Endothelial cell of umbilical vein (primary cell): ENCODE measurements around the gene ZNF44. TPM values are rescaled to one million over a fixed set of nuclear protein-coding genes. Genes with fewer than 3 reads are reported as not detected.

ENCODE experiments used
- polyA plus RNA-seq, 4 experiments: library from polyadenylated mRNA; depleted of rRNA in 3 of 4; stranded (reverse) in 3 of 4; unstranded in 1 of 4; fragments of >200 nt; gene quantifications; 2 replicates each; pipeline versions ENCODE4 v1.2.1 to v1.2.3, GENCODE V29; 2011 to 2012; ENCODE audit warnings: missing spikeins in 1 of 4
- total RNA-seq: library from RNA; stranded (reverse); gene quantifications from 2 replicates; pipeline ENCODE4 v1.2.3, GENCODE V29; 2021

The ZNF44 gene
- total and polyA plus RNA-seq, 2 donors (not counting 3 experiments of a cell fraction or from before 2014, with no cell fraction given): 2.1 to 7.4 TPM

Other genes with a start within 250 kb of the ZNF44 start
- 0.51 TPM in 1 of 2 replicates, not detected in the other for gene ZNF878, start 241.9 kb downstream of the ZNF44 start, total RNA-seq
- not detected in 2 replicates for gene ZNF878, start 241.9 kb downstream of the ZNF44 start, polyA plus RNA-seq
- 0.90 and 3.8 TPM in 2 replicates for gene ZNF844, start 230.2 kb downstream of the ZNF44 start, total RNA-seq
- gene ZNF844, start 230.2 kb downstream of the ZNF44 start, polyA plus RNA-seq: 0.88 and 0.90 TPM in 2 replicates
- gene ZNF20, start 154.5 kb downstream of the ZNF44 start, total RNA-seq: 0.35 and 0.88 TPM in 2 replicates
- 0.35 and 0.46 TPM in 2 replicates for gene ZNF20, start 154.5 kb downstream of the ZNF44 start, polyA plus RNA-seq
- 6.7 and 7.1 TPM in 2 replicates for gene ZNF625, start 138.1 kb downstream of the ZNF44 start, total RNA-seq
- gene ZNF625, start 138.1 kb downstream of the ZNF44 start, polyA plus RNA-seq: 0.73 and 0.90 TPM in 2 replicates
- 3.5 and 4.0 TPM in 2 replicates for gene ZNF136, start 131.8 kb downstream of the ZNF44 start, total RNA-seq
- gene ZNF136, start 131.8 kb downstream of the ZNF44 start, polyA plus RNA-seq: 0.92 TPM in 2 replicates
- gene ZNF563, start 38.8 kb upstream of the ZNF44 start, total RNA-seq: 0.44 and 1.1 TPM in 2 replicates
- 0.16 and 0.35 TPM in 2 replicates for gene ZNF563, start 38.8 kb upstream of the ZNF44 start, polyA plus RNA-seq
- 0.39 and 0.93 TPM in 2 replicates for gene ZNF442, start 70.8 kb upstream of the ZNF44 start, total RNA-seq
- 0.11 and 0.21 TPM in 2 replicates for gene ZNF442, start 70.8 kb upstream of the ZNF44 start, polyA plus RNA-seq
- 2.7 and 3.0 TPM in 2 replicates for gene ZNF799, start 106.4 kb upstream of the ZNF44 start, total RNA-seq
- 0.64 and 1.0 TPM in 2 replicates for gene ZNF799, start 106.4 kb upstream of the ZNF44 start, polyA plus RNA-seq
- gene ZNF443, start 146.1 kb upstream of the ZNF44 start, total RNA-seq: 3.2 and 3.4 TPM in 2 replicates
- 0.48 and 0.65 TPM in 2 replicates for gene ZNF443, start 146.1 kb upstream of the ZNF44 start, polyA plus RNA-seq
- 1.4 and 1.8 TPM in 2 replicates for gene ZNF709, start 189.9 kb upstream of the ZNF44 start, total RNA-seq
- 0.65 and 1.0 TPM in 2 replicates for gene ZNF709, start 189.9 kb upstream of the ZNF44 start, polyA plus RNA-seq